EH (cell line): Measurements from ENCODE around the gene POR.

Experiments
- DNase-seq: peaks from one replicate; pipeline ENCODE4 v3.0.0-alpha.2; 2015; ENCODE audit warnings: low read depth

POR gene

DNA sequence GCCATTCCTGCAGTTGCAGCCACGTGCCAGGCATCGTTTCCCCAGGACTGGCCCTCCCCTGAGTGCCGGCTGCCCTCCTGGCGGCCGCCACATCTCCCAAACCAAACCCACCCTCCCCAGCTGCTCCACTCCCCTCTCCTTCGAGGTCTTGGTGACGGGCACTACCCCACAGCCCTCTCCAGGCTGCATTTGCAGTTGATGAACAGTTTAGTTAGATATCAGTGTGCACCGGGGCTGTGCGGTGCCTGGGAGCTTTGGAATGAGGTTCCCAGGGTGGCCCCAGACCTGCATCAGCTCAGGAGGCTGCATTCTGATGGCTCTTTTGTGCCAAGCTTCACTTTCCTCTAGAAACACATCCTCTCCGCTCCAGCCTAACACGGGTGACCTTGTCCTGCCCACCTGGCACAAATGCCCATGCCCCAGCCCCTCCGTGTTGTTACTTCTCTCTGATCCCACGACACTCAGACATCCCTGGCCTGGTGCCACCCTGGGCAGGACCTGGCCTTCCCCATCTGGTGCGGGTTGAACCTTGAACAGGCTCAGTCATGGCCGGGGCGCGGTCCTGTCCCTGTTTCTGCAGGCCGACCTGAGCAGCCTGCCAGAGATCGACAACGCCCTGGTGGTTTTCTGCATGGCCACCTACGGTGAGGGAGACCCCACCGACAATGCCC is 64.9 kb downstream of the POR start:
- no peak for DNase-seq

DNA sequence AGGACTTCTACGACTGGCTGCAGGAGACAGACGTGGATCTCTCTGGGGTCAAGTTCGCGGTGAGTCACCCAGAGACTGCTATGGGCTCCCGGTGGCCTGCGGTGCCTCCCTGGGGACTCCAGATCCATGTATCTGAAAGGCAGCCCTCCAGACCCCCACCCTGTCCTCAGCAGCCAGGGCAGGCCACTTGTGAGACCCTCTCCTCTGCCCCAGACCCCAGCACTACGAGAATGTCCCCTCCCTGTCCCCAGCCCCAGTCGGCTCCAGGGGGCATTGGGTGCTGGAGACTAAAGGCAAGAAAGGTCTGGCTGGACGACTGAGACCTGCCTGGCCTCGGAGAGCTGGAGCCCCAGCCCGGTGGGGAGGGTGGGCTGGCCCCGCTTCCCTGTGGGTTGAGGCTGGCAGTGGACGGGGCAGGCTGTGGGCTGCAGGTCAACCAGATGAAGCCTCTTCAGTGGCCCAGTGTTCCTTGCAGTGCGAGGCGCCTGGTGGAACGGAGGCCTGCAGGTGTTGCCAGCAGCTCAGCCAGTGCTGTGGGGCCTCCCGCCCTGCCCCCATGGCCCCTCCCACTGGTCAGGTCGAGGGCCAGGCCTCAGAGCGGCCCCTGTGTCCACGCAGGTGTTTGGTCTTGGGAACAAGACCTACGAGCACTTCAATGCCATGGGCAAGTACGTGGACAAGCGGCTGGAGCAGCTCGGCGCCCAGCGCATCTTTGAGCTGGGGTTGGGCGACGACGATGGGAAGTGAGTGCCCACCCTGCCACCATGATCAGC is 65.7 kb downstream of the POR start:
- DNase-seq: no peak

DNA sequence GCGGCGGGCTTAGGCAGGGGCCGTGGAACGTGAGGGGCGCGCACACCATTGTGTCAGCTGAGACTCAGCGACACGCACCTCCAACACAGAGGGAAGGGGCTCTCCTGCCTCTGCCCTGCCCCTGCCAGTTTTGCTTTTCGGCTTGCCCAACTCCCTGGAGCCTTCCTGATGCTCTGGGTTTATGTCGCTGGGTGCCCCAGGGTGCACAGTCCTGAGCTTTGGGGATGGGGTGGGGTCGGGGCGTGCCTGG is 66.2 kb downstream of the POR start:
- no peak for DNase-seq

DNA sequence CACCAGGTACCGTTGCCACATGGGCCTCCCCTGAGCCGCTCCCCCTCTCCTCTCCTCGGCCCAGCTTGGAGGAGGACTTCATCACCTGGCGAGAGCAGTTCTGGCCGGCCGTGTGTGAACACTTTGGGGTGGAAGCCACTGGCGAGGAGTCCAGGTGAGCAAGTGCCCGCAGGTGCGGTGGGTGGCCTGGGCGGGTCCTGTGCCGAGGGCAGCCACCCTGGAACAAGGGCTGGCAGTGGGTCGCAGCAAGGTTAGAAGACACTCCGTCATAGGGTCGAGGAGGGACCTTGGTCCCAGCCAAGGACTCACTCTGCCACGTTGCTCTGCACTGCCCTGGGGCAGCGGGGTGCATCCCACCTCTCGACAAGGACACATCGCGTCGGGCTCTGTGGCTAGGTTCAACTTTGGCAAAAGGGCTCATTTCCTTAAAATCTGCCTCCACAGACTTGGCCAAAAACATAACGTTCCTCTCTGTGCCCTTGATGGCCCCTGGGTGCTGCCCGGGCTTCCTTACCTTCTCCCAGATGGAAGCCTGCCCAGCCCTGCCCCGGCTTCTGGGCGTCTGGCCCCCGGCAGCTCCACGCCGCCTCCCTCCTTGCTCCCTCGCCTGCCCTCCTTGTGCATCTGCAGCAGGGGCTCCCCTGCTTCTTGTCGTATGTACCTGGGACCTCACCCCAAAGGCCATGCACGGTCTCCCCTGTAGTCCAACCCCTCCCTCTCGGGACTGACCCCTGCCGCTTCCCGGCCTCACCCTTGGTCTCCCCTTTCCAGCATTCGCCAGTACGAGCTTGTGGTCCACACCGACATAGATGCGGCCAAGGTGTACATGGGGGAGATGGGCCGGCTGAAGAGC is 66.7 kb downstream of the POR start:
- no peak for DNase-seq

DNA sequence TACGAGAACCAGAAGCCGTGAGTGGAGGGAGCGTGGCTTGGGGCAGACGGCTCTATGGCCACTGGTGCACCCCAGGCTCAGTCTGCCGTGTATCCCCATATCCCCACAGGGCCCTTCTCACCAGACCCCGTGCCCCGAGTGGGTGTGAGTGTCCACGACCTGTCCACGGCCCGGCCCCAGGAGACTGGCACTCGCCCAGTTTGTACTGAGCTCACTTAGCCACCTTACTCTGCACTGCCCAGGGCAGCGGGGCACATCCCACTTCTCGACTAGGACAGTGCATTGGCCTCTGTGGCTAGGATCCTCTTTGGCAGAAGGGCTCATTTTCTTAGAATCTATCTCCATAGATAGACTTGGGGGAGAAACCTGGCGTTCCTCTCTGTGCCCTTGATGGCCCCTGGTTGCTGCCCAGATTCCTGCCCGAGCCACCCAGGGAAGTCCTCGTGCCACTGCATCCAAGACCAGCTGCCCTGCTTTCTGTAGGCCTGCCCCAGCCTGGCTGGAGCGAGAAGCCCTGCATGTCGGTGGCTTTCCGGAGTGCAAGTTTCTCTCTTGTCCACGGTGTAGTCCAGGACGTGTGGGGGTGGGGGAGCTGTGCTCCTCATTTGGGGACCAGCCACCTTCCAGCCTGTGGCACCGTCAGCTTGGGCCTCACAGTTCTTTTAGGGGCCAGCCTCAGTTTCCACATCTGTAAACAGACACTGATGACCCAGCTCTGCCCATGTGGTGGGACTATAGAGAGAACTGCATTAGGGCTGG is 67.5 kb downstream of the POR start:
- no peak for DNase-seq

DNA sequence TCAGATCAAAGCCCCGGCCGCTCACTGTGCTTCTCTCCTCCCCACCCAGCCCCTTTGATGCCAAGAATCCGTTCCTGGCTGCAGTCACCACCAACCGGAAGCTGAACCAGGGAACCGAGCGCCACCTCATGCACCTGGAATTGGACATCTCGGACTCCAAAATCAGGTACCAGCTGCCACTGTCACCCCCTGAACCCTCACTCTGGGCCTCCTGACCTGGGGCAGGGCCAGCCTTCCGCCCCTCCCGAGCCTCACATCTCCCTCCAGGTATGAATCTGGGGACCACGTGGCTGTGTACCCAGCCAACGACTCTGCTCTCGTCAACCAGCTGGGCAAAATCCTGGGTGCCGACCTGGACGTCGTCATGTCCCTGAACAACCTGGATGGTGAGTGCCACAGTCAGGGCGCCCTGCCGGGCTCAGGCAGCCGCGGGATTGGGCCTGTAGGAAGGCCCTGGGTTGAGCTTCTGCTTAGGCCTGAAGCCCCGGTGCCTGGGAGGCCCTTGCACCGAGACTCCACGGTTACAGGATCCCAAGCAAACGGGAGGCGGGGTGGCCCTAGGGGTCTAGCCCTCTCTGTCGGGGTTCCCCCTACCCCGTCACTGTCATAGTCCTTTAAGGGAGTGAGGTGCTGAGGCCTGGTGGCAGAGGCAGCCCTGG is 68.6 kb downstream of the POR start:
- no peak for DNase-seq

DNA sequence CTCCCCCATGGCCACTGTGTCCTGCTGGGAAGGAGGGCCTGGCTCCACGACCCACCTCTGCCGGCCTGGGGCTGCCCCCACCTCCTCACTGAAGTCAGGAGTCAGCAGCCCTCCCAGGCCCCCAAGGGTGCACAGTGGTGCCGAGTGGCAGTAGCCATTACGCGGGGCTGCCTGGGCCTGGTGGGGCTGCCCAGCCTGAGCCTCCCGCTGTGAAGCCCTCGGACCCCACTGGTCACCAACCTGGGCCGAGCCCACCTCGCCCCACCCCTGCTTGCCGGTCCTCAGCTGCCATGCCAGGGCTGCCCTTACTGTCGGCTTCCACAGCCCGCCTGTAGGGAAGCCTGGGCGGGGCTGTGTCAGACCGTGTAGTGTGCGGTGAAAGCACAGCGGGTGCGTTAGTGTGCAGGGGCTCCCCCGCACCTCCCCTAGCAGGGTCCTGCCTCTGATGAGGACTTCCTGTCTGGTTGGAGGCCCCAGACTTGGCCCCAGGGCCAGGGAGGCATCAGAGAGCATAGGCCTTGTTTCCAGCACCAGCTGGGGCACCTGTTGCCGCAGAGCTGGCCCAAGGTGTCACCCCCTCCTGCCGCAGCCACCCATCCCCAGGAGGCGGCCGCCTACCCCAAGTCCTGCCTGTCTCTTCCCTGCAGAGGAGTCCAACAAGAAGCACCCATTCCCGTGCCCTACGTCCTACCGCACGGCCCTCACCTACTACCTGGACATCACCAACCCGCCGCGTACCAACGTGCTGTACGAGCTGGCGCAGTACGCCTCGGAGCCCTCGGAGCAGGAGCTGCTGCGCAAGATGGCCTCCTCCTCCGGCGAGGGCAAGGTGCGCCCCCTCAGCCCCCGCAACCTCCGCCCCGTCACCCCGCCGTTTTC is 69.4 kb downstream of the POR start:
- DNase-seq: no peak

DNA sequence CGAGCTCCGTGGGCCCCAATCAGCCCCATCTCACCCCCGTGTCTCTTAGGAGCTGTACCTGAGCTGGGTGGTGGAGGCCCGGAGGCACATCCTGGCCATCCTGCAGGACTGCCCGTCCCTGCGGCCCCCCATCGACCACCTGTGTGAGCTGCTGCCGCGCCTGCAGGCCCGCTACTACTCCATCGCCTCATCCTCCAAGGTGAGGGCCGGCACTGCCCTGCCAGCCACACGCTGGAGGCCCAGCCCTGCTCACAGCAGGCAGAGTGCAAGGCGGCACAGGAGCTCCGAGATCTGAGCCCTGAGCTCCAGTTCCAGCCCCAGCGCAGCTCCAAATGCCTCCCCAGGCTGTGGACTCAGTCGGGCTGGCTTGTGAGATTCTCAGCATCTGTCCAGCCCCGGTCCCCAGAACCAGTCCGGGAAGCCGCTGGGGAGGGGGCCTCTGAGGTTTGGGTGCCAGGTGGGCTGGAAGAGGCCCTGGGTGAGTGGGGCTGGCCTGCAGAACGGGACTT is 70.1 kb downstream of the POR start:
- DNase-seq: no peak

DNA sequence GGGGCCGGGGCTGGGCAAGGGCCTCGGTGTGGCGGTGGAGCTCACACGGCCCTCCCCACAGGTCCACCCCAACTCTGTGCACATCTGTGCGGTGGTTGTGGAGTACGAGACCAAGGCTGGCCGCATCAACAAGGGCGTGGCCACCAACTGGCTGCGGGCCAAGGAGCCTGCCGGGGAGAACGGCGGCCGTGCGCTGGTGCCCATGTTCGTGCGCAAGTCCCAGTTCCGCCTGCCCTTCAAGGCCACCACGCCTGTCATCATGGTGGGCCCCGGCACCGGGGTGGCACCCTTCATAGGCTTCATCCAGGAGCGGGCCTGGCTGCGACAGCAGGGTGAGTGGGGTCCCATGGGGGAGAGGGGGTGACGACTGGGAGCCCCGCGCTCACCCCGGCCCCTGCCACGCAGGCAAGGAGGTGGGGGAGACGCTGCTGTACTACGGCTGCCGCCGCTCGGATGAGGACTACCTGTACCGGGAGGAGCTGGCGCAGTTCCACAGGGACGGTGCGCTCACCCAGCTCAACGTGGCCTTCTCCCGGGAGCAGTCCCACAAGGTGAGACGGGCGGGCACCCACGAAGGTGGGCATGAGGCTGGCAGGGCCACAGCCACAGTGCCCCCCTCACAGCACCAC is 70.7 kb downstream of the POR start:
- DNase-seq: no peak

DNA sequence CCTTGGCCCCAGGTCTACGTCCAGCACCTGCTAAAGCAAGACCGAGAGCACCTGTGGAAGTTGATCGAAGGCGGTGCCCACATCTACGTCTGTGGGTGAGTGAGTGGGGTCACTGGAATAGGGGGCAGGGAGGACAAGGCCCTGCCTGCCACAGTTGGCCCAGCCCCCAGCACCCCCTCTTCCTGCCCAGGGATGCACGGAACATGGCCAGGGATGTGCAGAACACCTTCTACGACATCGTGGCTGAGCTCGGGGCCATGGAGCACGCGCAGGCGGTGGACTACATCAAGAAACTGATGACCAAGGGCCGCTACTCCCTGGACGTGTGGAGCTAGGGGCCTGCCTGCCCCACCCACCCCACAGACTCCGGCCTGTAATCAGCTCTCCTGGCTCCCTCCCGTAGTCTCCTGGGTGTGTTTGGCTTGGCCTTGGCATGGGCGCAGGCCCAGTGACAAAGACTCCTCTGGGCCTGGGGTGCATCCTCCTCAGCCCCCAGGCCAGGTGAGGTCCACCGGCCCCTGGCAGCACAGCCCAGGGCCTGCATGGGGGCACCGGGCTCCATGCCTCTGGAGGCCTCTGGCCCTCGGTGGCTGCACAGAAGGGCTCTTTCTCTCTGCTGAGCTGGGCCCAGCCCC is 71.3 kb downstream of the POR start:
- DNase-seq: no peak

DNA sequence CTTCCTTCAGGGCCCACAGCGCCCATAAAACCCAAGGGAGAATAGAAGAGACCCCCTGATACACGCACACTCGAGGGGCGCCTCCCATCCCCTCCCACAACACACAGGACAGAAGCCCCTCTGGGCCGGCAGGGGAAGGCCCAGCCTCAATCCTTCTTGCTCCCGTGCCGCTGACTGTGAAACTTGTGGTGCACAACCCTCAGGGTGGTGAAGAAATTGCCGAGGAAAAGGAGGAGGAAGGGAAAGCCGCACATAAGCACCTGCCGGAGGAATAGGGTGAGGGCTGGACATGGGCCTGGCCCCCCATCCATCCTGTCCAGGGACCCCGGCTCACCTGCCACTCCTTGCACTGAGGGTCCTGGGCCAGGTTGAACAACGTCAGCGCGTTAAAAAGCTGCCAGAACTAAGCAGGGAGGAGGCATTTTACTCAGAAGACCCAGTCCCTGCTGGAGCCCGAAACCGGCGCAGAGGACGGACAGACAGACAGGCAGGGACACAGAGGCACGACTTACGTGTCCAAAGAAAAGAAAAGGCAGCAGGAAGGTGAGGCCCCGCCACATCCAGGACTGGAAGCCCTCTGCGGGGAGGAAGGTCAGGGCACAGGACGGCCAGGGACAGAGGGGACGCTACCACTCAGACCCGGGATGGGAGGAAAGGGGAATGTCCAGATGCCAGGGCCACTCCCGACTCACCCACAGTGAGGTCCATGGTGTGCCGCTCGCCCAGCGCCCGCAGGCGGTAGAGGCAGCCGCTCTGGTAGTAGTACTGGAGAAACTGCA is 72.3 kb downstream of the POR start:
- DNase-seq: no peak

DNA sequence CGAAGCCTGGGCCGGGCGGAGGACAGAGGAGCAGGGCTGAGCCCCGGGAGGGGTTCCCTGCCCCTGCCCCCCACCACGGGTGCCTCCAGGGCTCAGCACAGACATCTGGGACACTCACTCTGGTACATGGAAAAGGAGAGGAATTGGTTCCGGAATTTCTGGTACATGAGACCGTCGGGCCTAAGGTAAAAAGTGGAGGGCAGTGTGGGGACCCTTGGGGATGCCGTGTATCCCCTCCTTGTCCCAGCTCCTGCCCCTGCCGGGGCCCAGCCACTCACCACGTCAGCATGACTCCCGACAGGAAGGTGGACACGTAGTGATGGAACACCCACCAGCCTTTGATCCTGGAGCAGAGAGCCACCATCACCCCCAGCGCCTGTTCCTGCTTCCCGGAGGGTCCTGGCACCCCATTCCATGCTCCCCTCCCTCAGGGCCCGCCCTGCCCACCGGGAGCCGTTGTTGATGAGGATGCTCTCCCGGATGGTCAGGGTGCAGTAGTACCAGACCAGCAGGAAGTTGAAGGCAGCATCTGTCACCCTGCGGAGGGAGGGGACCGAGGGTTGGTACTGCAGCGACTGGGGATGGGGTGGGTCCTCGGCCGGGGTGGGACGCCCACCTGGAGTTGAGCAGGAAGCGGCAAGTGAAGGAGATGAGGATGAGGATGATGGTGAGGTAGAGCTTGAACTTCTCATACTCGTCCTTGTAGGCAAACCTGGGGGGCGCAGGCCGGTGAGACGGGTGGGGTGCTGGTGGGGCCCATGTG is 73.0 kb downstream of the POR start:
- no peak for DNase-seq

DNA sequence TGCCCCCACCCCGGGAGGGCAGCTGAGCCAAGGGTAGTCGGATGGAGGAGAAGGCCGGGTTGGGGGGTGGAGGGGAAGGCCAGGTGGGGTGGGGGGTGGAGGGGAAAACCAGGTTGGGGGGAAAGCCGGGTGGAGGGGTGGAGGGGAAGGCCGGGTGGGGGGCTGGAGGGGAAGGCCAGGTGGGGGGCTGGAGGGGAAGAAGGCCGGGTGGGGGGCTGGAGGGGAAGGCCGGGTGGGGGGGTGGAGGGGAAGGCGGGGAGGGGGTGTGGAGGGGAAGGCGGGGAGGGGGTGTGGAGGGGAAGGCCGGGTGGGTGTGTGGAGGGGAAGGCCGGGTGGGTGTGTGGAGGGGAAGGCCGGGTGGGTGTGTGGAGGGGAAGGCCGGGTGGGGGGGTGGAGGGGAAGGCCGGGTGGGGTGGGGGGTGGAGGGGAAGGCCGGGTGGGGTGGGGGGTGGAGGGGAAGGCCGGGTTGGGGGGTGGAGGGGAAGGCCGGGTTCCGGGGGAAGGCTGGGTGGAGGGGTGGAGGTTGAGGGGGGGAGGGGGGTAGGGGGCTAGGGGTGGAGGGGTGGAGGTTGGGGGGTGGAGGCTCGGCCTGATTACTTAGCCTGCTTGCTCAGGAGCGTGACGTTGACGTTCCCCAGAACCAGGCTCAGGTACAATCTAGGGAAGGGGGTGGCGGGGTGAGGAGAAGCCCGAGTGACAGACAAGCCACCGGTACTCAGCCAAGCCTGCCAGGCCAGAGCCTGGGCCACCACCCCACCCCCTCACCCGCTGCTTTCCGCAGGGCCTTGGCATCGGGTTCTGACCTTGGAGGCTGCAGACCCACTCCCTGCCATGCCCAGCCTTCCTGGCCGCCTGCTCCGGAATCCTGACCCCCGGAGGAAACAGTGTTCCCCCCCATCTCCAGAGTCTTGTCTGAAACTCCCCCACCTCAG is 73.9 kb downstream of the POR start:
- no peak for DNase-seq

DNA sequence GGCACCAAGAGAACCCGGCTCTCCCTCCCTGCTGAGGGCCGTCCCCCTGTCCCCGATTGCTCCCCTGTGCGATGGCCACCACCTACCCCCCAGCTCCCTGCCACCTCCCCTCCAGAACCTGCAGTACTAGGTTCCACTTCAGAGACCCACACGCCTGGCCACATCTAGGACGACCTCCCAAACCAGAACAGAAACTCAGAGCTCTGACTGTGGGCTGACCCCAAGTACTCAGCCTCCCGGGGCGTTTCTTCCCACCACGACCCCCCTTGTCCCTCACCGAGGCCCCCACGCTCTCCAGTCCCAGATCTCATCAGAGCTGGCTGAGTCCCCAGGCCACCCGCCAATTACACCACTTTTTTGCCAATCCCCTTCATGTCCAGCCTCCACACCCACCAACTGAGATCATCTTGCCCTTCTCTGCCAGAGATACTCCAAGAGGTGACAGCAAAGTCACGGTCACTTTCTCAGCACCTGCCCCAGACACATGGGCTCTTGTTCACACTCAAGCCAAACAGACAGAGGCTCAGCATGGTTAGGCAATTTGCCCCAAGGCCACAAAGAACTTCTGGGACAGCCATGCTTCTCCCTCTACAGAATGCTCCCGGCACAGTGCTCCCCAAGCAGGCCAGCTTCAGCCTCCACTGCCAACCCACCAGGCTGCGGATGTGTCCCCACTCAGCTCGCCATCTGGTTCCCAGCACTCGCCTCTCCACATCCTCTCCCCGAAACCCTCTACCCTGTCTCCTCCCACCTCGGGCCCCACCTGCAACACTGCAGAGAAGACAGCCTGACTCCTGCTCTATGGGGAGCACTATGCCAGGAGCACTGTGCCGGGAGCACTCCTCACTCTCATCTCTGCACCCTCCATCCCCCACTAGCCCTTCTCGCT is 74.8 kb downstream of the POR start:
- DNase-seq: no peak

DNA sequence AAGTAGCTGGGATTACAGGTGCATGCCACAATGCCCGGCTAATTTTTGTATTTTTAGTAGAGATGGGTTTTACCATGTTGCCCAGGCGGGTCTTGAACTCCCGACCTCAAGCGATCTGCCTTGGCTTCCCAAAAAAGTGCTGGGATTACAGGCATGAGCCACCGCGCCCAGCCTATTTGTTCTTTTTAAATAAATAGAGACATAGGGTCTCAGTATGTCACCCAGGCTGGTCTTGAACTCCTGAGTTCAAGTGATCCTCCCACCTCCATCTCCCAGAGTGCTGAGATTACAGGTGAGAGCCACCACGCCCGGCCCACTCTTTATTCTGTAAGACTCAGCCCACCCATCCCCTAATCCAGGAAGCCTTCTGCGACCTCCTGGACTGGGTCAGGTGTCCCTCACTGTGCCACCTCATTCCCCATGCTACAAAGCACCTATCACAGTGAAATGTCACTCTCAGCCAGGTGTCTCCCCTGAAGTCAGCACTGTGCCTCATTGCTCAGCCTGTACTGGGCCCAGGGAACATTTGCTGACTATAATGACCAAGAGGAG is 76.7 kb downstream of the POR start:
- DNase-seq: no peak
